ENCODE measurements around the gene PNMA6F.

DNA sequence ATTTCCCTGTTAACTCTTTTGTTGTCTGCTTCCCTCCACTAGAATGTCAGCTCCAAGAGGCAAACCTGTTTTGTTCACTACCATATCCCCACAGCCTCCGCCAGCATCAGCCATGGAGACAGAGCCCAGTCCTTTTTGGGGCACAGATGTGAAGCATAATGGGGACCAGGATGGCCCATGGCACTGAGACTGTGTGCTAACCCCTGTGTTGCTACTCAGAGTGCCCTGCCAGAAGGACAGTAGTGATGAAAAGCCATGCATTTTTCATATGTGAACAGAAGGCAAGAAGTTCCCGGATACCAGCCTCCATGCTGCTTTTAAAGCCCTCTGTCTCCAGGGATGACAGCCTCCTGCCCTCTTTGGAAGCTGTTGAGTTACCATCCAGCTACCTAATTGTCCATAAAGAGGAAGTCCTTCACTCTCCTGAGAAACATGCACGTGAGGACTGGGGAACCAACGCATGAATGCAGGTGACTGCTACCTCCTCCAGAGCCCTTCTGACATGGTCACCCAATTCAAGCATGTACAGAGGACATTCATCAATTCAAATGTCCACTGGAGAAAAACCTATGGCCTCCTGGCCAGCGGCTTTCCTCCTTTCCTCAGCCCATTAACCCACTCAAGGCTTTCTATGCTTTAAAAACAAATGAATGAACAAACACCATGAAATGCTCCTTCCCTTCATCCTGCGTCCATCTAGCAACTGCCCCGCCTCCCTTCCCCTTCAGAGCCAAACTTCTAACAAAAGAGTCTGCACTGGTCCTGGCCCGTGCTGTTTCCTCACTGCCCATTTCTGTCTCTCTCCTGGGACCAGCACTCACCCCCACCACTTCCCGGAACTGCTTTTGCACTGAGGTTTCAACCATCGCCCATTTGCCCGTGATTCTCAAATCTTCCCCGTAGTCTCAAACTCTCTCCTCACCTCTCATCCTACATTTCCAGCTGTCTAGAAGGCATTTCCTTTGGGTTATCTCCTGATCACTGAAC, 18.0 kb downstream of the PNMA6F start:
- TF ChIP-seq, protein P1, sequence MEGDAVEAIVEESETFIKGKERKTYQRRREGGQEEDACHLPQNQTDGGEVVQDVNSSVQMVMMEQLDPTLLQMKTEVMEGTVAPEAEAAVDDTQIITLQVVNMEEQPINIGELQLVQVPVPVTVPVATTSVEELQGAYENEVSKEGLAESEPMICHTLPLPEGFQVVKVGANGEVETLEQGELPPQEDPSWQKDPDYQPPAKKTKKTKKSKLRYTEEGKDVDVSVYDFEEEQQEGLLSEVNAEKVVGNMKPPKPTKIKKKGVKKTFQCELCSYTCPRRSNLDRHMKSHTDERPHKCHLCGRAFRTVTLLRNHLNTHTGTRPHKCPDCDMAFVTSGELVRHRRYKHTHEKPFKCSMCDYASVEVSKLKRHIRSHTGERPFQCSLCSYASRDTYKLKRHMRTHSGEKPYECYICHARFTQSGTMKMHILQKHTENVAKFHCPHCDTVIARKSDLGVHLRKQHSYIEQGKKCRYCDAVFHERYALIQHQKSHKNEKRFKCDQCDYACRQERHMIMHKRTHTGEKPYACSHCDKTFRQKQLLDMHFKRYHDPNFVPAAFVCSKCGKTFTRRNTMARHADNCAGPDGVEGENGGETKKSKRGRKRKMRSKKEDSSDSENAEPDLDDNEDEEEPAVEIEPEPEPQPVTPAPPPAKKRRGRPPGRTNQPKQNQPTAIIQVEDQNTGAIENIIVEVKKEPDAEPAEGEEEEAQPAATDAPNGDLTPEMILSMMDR (IDR thresholded peaks at IDR 0.05) = no peak
- no peak for TF ChIP-seq POLR2A (IDR thresholded peaks at IDR 0.05)

Data from heart left ventricle (tissue), 13 donors.